Measurements from ENCODE around the gene PVALEF.

Gene PVALEF

DNA sequence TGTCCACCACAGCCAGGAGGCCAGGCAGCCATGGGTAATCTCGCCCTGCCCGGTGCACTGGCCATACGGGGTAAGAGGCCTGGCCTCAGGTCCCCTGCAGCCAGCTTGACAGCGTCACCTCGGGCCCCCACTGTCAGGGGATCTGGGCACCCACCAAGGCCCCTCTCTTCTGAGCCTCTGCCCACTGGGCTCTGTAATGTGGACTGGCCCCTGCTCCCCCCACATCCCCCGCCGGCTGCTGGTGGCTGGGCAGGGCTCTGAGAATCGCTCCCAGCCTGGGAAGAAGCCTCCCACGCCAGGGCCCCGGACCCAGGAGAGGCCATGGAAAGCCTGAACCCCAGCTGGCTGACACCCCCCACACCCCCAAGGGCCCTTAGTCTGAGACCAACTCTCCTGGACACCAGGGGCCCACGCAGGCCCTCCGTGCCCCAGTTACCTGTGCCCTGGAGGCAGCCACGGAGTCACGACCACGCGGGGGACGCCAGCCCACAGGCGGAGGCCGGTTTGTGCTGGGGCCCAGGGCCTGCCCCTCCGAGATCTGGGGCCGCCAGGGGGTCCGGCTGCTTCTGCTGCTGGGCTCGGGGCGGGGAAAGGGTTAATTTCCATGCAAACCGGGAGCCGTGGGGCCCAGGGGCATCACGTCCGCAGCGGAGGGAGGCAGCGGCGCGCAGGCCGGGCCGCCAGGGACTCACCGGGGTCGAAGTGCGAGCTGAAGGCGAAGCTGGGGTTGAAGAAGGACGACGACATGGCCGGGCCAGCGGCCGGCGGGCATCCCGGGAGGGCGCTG, at the start of gene PVALEF:
PVALEF (plus strand) TSS at position 262 of the 787 bp plus-strand sequence. CDS start 15,720 bp downstream, outside the sequence.
- no peak for DNase-seq

DNA sequence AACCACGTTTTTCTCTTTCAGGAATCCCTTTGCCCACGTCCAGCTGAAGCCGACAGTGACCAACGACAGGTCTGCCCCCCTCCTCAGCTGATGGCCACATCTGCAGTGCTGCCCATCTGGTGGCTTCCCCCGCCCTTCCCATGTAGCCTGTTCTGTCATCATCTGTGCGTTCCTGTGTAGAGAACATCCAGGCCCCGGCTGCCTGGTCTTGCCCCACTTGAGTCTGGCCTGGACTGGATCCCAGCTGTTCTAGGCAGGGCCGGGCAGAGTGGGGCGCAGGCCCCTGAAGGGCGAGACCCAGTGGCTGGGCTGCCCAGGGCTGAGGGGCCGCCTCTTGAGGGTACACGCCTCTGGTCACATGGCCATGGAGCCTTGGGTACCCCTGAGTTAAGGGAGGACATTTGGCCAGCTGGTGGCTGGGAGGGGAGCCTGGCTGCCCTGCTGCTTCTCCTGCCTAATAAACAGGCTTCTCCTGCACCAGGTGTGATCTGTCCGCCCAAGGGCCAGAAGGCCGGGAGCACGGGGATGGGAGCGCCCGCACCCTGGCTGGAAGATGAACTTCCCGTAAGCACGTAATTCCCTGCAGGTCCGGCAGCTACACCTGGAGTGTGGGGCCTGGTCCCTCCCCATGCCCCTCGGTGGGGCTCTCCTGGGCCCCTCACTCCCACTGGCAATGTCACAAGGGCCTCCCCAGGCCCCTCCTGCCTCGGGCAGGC, 49.4 kb upstream of the PVALEF start:
- DNase-seq: no peak

DNA sequence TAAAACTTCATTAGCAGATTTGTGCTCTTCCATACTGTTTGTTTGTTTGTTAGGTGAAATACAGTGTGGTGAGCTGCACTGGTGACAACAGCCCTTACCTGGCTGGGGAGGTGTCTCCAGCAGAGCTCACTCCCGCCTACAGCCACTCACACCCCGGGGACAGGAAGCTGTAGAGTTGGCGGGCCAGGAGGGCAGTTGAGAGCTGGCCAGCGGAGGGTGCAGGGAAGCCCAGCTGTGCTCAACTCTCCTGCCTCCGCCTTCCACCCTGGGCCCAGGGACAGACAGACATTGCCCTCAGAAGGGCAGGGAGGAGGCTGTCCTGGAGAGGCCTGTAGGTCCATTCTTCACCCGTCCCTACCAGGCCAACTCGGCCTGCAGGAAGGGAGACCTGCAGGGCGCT, 48.6 kb upstream of the PVALEF start:
- no peak for DNase-seq

DNA sequence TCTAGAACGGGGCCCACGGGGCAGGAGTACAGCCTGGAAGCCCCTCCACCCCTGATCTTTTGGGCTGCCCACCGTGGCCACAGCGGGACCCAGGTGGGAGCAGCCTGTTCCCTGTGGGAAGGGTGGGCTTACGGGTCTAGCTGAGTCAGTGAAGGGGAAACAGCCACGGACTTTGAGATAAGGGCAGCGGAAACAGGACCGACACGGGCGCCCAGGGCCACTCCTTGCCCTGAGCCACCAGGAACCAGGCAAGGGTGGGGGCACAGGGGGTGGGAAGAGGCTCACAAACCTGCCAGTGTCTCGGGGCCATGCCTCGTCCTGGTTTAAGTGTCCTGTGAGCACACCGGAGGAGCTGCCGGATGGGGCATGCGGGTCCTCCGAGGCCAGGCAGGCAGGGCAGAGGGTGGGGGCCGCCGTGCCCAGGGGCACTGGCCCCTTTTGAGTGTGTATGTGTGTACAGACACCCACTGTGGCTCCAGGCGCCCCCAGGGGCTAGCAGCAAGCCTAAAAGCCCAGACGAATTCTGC, 47.6 kb upstream of the PVALEF start:
- no peak for DNase-seq

DNA sequence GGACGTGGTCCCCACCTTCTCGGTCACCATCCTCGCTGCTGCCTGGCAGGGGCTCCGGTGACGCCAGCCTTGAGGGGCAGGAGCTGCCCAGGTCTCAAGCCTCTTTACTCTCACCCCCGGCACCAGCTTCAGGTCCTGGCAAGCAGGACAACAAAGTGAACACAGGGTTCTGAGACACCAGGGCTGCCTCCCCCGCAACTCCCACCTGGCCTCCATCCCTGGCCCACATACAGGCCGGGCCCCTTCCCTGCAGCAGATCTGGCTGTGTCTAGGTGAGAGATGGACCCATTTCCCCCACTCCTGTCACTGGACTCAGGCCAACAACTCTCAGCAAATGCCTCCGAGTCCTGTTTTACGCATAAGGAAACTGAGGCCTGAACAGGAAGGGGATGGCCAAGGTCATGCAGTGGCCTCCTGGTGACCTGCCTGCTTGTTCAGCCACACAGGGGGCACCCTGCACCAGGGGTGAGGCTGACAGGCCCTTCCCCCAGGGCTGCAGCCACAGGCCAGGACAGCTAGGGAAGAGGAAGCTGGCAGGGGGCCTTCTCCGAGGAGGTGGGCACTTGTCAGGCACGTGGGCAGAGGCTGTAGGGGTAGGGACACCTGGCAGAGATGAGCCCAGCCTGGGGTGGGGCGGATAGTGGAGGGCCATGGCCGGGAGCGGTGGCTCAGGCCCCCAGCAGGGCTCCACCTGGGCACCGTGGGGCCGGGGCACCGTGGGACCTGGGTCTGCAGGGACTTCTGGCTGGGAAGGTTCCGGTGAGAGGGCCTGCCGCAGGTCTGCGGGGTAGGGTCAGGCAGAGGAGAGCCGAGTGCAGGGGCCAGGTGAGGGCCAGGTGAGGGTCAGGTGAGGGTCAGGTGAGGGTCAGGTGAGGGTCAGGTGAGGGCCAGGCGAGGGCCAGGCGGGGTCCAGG, 46.7 kb upstream of the PVALEF start:
- DNase-seq: no peak

DNA sequence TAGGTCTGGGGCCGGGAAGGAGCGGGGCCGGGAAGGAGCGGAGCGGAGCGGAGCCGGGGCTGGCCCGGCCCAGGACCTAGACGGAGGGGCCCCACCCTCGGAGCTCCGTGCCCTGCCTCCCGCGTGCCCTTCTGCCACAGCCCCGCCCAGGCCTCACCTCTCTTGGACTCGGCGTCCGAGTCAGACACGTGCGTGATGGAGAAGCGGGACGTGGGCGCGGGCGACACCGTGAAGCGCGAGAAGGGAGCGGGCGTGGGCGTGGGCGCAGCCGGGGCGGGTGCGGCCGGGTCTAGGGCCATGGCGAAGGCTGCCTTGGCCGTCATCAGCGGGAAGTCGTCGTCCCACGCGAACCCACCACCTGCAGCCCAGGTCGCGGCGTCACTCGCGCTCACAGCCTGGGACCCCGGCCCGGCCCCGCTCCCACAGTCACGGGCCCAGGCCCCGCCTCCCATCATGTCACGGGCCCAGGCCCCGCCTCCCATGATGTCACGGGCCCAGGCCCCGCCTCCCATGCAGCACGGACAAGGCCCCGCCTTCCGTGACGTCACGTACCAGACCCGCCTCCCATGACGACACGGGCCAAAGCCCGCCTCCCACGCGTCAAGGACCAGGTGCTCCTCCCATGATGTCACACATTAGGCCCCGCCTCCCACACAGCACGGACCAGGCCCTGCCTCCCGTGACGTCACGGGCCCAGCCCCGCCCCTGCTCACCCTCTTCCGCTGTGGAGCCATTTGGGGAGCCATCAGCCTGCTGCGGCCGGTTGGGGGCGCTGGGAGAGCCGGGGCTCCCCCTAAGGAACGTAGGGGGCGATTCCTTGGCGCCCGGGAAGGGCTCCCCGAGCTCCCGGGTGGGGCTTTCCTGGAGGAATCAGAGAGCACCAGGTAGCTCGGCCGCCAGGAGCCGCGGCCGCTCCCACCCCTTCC, 45.8 kb upstream of the PVALEF start:
- DNase-seq: peak; percentile 91 to 94

DNA sequence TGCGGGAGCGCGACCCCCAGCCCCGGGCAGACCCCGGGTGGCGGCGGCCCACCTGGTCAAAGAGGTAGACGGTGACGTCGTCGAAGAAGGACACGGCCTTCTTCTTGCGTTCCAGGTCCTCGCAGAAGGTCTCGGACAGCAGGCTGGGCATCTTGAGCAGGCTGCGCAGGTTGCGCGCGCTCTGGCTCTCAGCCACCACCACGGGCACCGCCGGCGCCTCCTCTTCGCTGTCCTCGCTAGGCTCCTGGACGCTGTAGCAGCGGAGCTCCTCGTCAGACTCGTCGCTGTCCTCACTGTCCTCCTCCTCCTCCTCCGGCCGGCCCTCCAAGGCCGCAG, 45.2 kb upstream of the PVALEF start:
- no peak for DNase-seq

DNA sequence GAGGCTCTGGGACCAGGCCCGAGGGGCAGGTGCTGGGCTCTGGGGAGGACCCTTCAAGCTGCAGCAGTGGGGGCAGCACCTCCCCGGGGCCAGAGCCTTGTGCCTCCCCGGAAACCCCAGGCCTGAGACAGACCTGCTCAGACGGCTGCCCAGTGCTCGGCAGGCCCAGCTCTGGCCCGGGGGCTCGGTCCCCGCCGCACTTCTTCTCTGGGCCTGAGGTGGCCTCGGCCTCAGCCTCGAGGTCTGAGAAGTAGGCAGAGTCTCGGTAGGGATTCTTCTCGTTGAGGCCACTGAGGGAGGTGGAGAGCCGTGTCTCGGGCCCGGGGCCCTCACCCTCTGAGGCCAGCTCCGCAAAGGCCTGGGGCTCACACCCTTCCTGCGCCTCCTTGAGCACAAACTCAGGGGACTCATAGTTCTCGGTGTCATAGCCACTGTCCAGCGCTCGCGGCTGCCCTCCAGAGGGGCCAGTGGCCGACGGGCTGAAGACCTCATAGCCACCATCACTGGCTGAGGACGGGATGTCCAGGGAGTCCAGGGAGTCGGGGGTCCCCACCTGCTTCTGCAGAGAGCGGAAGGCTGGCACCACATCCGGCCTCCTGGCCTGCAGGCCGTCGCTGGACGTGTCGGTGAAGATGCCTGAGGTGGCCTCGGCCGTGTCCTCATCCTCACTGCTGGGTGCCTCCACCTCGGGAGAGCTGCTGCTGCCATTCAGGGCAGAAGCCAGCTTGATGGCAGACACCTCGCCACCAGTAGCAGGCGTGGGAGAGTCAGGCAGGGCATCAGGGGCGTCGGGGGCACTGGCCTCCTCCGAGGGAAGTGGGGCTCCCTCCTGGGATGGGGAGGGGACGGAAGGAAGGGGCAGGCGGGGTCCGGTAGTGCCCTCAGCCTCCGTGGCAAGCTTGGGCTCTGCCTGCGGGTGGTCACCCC, 44.3 kb upstream of the PVALEF start:
- DNase-seq: no peak

DNA sequence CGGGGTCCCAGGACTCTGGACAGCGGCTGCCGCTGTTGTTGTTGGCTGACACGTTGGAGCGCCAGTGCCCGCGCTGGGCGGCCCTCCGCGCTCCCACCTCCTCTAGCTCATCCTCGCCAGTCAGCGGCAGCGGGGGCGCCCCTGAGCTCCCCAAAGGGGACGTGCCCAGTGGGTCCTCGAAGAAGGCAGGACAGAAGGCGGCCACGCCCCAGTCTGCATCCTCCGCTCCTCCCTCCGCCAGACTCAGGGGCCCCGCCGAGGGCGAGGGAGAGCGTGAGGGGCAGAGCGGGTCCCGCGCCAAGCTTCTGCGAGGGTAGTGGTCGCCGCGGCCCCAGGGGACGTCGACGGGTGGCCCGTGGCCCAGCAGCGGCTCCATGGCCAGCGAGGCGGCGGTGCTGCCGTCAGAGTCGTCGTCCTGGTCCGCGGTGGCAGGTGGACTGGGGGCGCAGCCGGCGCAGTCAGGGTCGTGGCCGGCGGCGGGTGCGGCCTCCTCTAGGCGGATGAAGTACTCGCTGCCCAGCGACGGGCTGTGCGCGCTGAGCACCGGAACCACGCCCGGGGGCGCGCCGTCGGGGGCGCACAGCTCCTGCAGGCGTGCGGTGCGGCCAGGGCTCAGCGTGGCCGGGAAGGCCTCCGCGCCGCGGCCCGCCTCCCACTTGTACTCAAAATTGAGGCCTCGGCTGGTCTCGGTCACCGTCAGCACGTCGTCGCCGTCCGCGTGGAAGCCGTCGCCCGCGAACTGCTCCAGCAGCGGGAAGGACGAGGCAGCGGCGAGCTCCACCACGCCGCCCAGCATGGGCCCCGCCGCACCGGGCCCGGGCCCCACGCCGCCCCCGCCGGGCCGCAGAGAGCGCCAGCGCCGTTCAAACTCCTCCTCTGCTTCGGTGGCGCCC, 43.2 kb upstream of the PVALEF start:
- DNase-seq: no peak

DNA sequence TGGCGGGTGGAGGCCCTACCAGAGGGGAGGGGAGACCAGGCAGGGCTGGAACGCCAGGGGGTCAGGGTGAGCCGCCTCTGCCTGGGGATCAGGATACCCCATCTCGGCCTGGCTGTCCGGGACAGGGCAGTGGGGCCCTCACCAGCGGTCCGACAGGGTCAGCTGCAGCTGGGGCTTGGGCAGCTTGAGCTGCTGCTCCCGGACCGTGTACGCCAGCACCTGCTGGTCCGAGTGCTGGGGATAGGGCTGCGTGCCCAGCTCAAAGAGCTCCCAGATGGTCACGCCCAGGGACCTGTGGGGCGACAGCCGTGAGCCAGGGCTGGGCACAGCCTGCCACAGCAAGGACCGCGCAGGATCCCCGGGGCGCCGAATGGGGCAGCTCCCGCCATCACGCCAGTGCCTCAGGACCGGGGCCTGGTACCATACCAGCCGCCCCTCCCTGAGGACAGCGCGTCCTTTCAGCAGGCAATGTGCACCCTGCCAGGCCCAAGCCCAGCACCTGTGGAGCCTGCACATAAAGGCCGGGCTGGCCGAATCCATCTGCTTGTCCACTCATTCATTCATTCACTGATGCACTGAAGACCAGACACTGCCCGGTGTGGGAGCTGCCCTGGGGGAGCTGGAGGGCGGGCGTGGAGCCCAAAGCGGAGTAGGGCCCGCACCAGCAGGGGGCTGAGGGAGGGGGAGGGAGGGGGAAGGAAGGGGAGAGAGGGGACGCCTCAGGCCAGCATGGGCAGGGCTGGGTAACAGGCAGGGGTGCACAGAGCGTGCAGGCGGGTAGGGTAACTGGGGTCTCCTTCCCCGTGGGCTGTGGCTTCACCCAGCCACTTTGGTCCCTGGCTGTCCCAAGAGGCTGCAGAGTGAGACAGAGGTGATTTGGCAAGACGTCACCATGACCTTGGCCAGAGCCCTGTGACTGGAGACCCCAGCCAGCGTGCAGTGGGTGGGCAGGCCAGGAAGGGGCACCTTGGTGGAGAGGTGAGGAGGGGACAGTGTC, 42.0 kb upstream of the PVALEF start:
- DNase-seq: no peak

DNA sequence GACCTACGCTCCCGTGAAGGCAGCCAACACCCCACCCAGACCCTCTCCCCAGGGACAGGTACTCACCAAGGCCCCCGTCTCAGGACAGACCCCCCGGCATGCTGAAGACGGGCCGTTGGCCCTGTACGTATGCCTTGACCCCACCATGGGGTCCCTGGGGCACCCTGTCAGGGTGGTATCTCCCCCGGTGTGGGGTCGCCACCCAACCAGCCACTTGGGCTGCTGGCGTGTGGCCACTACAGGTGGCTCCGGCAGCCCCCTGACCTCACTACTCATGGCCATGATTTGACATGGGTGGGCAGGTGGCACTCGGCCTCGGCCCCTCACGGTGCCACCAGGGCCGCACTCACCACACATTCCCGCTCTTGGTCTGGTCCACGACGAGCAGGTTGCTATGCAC, 40.9 kb upstream of the PVALEF start:
- no peak for DNase-seq

DNA sequence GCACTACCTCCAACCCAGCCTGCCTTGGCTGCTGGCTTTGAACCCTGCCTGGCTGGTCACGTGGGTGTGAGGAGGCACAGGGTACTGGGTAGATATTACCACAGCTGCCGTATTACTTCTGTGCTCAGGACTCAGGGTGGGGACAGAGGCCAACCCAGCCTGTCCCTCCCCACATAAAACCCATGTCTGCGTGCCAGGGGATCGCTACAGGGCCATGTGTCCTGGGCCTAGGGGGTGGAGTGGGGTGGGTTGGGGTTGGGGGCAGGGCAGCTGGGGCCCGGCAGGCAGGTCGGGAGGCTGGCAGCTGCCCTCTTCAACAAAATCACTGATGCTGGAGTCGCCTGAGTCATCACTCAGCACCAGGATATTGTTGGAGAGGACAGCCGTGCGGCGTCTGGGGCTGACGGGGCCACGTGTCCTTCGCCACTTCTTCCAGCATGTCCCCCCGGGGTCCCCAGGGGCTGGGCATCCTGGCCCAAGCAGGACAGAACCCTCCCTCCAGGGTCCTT, 39.7 kb upstream of the PVALEF start:
- DNase-seq: no peak

DNA sequence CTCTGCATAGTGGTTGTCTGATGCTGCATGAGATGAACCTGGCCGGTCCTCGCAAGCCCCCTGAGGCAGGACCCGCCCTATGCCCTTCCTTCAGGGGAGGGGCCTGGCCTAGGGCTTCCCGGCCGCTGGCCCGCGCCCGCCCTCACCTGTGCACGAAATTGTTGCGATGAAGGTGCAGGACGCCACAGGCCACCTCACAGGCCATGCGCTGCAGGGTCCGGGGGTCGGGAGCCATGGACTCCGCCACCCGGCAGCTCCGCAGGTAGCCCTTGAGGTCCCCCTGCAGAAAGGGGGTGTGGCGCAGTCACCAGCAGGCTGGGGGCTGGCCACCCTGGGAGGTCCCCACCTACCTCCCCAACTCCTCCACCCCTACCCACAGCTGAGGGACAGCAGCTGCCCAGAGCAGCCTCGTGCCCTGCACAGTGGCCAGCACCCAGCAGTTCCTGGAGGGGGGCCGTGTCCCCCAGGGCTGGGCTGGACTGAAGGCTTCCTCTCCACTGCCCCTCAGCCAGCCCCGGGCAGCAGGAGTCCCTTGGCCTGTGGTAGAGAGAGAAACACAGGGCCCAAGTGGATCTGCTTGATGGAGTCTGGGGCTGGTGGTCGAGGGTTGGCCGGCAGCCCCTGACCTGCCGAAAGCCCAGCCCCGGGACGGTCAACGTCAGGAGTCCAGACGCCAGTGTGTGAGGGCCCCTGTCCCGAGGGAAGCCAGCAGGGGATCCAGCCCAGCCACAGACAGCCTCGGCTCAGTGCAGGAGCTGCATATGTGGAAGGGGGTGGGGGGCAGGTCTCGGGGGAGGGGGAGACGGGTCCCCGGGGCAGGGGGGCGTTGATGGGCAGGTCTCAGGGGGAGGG, 38.8 kb upstream of the PVALEF start:
- DNase-seq: no peak

DNA sequence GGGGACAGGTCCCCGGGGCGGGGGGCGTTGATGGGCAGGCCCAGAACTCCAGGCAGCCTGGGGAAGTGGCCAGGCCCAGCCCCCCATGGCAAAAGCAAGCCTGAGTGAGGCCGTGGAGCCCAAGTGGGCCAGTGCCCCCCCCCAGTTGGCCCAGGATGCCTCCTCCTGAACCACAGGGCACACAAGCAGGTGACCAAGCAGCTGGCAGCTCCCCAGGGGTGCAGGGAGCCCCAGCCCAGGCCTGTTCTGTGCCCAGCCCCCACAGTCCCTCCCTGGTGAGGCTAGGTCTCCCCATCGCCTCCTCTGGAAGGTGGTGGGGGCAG, 38.2 kb upstream of the PVALEF start:
- DNase-seq: no peak

DNA sequence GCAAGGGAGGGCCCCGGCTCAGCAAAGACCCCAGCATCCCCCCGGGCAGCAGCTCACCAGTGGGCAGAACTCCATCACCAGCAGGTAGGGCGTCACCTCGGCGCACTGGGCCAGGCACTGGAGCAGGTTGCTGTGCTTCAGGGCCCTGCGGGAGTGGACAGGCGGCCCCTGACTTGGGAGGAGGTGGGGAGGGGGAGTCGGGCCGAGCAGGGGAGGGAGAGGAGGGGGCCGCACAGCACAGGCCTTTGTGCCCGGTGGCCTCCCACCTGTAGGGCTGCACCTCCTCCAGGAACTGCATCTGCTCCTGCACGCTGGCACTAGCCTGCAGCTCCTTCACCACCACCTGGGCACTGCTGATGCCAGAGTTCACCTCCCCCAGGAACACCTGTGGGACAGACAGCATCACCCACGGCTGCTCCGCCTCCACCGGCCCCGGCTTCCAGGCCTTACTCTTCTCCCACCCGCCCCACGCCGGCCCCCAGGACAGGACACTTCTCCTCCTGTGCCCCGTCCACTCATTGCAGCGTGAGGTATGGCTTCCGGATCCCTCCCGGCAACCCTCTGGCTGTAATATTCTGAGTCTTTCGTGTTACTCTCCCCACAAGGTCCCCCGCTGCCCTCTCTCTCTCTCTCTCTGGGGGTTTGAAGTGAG, 37.7 kb upstream of the PVALEF start:
- no peak for DNase-seq

DNA sequence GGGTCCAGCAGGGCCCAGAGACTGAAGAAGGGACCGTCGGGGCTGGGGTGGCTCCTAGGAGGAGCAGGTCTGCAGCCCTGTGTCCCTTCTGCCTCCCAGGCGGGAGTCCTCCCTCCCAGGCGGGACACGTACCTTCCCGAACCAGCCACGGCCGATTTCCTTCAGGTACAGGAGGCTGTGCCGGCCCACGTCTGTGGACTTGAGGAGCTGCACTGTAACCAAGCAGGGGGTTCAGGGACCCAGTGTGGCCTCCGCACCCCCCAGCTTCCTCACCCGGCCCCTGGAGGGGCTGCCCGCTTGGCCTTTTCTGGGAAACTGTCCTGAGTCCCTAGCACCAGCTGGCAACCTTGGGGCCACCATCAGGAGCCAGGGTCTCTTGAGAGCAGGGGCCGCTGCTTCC, 37.0 kb upstream of the PVALEF start:
- no peak for DNase-seq

DNA sequence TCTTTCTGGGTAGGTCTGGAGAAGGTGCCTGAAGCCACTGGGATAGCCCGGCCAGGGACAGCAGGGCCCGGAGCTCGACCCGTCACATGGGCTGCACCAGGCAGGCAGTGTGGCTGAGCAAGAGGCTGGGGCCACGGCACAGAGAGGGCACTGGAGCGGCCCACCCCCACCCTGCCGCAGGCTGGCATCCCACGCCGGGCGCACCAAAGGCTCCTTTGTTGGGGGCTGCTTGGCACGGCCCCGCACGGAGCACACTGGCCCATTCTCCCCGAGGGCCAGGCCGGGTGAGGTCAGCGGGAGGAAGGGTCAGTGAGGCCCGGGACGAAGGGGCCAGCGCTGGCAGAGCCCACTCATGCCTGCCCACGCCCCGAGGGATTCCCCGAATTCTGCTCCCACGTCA, 36.5 kb upstream of the PVALEF start:
- no peak for DNase-seq

Data from activated T-cell treated with anti-CD3 and anti-CD28 coated beads, Interleukin-2, amount 50 U/mL, for 48 hours (primary cell).